Kidney epithelial cell (primary cell): ENCODE results near the gene TP53TG5. TPM values are rescaled to one million over a fixed set of nuclear protein-coding genes. Genes with fewer than 3 reads are reported as not detected.

Source experiments
- DNase-seq: peaks from one replicate; pipeline ENCODE4 v3.0.0-alpha.2; 2010; ENCODE audit warnings: low read depth
- H3K27me3 ChIP-seq: 2 replicates; pipeline ENCODE4 v1.6.0; 2011; ENCODE audit warnings: low read length; ENCODE audit not compliant: control insufficient read depth, insufficient read depth
- H3K36me3 ChIP-seq: 2 replicates; pipeline ENCODE4 v1.5.1; 2011; ENCODE audit warnings: low read length; ENCODE audit not compliant: control insufficient read depth, insufficient read depth
- H3K4me3 ChIP-seq: 2 replicates; pipeline ENCODE4 v1.5.1; 2011; ENCODE audit warnings: low read depth, mild to moderate bottlenecking, control low read depth, low read length
- CTCF ChIP-seq: IDR thresholded peaks from 2 replicates; pipeline ENCODE4 v1.5.1; 2011; ENCODE audit warnings: mild to moderate bottlenecking, moderate library complexity, low read length, control low read depth, inconsistent platforms; ENCODE audit not compliant: insufficient read depth, poor library complexity, severe bottlenecking
- total RNA-seq: library from RNA; depleted of rRNA; stranded (reverse); fragments of >200 nt; gene quantifications from 2 replicates; pipeline ENCODE4 v1.2.3, GENCODE V29; 2015

Gene TP53TG5
- total RNA-seq, 1 donor from 2014 or later: not detected

GRCh38 chr20:45343532-45344167 lies 34.5 kb downstream of the TP53TG5 start:
- Histone ChIP-seq H3K27me3 (no peaks in the 10 kb centered on the region), H3K4me3 (no peak overlapping the region), H3K36me3 (no peaks in the 10 kb centered on the region)
- DNase-seq: no peak
- no peak for TF ChIP-seq CTCF

GRCh38 chr20:45342855-45343531 lies 35.1 kb downstream of the TP53TG5 start:
- Histone ChIP-seq H3K4me3 (no peak overlapping the region), H3K27me3 (no peaks in the 10 kb centered on the region), H3K36me3 (no peaks in the 10 kb centered on the region)
- DNase-seq: no peak
- no peak for TF ChIP-seq CTCF

- Histone ChIP-seq H3K4me3 (peak overlapping the region; percentile 0), H3K36me3 (no peaks in the 10 kb centered on the region), H3K27me3 (no peaks in the 10 kb centered on the region)
- DNase-seq: no peak
- TF ChIP-seq CTCF: no peak
Measured at GRCh38 chr20:45341939-45342854, 35.9 kb downstream of the TP53TG5 start.

- no peak for DNase-seq
Measured at GRCh38 chr20:45341579-45341938, 36.6 kb downstream of the TP53TG5 start.

GRCh38 chr20:45340951-45341350 lies 37.2 kb downstream of the TP53TG5 start:
- TF ChIP-seq CTCF: no peak
- Histone ChIP-seq H3K4me3 (no peak overlapping the region), H3K27me3 (no peaks in the 10 kb centered on the region), H3K36me3 (no peaks in the 10 kb centered on the region)
- DNase-seq: no peak

More at GRCh38 chr20:45341579-45341938, 36.6 kb downstream of the TP53TG5 start:
- no peaks in the 10 kb centered on the region for H3K27me3 ChIP-seq
- H3K4me3 ChIP-seq: no peak overlapping the region
- TF ChIP-seq CTCF: no peak
- H3K36me3 ChIP-seq: no peaks in the 10 kb centered on the region
